HG03066 (cell line): ENCODE results near the gene ERC1.
"Not testable (repeated sequence)": the region's sequence is repeated elsewhere in the genome, so short reads cannot be mapped to it uniquely, and the experiment has no call there.

ENCODE experiments used
- ATAC-seq: cut with Tn5 transposase; IDR thresholded peaks from one replicate; pipeline ENCODE4 v1.9.1; 2021; ENCODE audit warnings: low read depth; ENCODE audit not compliant: unreplicated experiment

The ERC1 gene

DNA sequence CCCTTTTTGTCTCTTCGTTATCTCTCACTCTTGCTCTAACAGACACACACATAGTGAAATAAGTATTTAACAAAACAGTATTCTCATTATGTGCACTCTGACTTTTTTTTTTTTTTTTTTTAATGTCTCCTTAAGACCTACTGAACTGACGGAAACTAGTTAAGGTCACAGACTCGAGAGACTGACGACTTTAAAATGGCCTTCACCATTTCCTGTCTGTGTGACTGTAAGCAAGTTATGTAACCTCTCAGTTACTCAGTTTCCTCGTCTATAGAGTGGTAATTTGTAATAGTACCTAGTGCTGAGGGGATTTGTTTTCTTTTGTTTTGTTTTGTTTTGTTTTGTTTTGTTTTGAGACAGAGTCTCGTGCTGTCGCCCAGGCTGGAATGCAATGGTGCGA lies 318.6 kb downstream of the ERC1 start:
- ATAC-seq, result no peak

DNA sequence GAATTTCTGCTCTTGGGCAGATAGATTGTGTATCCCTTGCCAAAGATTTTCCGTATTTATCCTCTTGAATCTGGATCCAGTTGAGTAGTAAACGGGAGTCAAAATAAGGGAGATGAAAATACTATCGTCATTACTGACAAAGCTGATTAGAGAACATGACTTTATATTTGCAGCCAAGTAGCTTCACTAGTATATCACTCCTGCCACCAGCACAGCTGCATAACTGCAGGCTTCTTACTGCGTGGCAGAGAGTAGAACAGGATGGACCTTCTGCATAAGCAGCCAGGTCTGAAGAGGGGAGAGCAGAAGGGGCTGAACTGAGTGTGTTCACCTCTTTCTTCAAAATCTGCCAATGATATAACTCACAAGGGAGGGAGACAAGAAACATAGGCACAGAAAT lies 319.6 kb downstream of the ERC1 start:
- no peak for ATAC-seq

DNA sequence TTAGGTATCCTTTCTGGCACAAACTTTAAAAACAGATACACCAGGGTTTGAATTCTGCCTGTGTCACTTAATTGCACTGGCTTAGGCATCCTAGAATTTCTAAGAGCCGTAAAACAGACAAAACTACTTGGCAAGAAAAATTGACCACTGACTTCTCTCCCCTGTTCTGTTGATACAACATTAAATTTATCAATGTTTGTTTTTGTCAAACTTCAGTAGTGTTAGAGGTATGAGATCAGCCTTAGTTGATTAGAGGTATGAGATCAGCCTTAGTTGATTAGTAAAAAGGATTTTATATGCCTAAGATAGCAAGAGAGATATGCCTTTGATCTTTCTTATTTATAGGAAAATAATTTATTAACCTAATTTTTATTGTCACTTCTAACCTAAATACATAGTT lies 320.1 kb downstream of the ERC1 start:
- ATAC-seq, result no peak

DNA sequence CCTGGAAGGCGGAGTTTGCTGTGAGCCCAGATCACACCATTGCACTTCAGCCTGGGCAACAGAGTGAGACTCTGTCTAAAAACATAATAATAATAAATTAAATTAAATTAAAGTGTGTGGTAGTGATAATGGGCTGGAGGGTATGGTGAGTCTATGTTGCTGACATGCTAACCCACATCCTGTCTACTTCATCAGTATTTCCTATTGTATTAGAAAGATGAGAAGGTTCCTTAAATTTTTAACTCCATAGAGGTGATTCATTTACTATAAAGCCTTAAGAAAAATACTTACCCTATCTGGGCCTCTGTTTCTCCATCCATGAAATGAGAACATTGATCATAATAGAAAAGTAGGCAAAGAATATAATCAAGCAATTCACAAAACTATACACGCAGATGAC lies 322.9 kb downstream of the ERC1 start:
- ATAC-seq, result no peak

DNA sequence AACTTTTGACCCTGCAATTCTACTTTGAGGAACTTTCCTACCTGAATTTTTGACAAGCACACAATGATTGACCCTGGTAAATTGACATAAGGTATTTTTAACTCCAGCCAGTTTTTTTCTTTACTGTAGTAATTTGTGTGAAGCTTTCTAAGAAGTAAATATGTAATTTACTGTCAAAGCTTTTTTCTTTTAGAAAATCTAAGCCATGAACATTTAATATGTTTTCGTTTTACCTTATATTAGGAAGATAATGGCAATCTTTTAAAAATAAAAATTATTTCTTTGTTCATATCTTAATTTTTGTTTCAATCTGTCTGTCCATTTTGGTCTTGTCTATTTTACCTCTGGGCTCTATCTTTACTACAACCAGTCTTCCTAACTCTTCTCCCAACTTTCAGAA lies 323.5 kb downstream of the ERC1 start:
- no peak for ATAC-seq

DNA sequence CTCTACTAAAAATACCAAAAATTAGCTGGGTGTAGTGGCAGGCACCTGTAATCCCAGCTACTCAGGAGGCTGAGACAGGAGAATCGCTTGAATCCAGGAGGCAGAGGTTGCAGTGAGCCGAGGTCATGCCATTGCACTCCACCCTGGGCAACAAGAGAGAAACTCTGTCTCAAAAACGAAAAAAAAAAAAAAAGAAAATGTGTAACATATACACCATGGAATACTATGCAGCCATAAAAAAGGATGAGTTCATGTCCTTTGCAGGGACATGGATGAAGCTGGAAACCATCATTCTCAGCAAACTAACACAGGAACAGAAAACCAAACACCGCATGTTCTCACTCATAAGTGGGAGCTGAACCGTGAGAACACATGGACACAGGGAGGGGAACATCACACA lies 326.0 kb downstream of the ERC1 start:
- ATAC-seq, result not testable (repeated sequence)

DNA sequence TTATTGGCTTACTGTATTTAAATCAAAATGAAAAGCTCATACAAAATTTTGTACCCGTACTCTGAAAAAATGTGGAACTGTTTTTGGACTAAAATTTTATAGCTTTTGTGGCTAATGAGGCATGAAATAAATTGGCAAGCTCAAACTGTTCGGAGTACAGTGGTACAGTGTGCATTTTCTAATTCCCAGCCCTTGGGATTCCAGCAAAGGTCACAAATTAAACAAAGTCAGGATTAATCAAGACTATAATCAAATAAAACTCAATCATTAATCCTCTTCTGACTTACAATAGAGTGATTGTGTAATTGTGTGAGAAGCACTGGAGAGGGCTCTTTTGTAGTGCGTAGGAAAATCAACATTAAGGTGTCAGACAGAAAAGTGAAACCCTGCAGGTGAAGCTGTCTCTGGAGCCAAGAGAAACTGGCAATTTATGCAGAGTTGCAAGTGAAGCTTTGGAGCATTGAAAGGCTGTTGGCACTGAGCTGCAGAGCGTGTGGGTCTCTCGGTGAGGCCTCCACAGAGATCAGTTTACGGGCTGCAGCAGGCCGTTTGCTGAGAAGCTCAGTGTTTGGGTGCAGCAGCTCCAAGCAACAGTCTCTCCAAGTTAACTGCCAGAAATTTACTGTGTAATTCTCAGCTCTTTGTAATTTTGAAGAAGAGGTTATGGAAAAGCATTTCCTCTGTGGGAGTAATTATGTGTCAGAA lies 327.5 kb downstream of the ERC1 start:
- no peak for ATAC-seq

DNA sequence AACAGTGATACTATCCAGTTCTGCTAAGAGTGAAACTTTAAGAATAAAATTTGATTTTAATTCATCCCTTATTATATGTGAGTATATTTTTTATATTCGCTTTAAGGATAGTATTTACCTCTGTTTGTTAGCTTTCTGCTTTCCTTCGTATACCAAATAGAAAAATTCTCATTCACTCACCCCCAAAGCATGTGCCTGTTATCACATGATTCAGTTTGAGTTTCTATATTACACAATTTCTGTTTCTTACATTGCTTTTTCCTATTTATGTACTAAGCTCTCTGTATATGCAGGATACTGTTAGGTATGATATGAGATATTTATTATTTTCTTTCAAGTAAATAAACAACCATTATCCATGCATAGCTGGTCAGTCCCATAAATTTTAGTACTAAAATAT lies 328.2 kb downstream of the ERC1 start:
- ATAC-seq, result no peak

DNA sequence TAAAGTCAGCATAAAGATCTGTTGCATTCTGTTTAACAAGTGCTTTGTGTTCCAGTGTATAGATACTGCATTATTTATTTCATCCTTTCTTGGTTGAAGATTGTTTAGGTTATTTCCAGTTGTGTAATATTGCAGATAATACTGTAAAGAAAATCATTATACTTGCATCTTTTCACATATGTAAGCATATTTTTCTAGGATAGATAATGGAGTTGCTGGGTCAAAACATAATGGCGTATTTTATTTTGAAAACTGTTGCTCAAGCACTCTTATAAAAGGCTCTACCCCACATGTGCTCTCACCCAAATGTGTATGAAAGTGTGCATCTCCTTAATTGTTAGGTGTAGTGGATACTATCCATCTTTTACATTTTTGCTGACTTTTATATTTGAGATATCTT lies 329.0 kb downstream of the ERC1 start:
- no peak for ATAC-seq

DNA sequence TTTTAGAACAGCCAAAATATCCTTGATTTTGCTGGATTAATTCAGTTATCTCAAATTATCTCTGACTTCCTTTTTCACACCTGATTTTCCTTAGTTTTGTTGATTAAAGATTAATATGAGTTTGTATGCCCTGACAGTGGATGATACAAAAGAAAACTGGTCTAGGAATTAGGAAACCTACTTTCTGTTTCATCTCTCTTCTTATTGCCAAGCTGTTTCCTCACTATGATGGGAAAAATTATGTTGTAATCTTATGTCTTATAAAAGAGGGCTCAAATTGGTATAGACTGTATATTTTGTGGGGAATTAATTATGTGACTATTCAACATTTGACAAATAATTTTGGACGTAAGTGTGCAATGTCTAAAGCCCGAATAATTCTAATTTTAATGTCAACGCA lies 331.8 kb downstream of the ERC1 start:
- no peak for ATAC-seq

DNA sequence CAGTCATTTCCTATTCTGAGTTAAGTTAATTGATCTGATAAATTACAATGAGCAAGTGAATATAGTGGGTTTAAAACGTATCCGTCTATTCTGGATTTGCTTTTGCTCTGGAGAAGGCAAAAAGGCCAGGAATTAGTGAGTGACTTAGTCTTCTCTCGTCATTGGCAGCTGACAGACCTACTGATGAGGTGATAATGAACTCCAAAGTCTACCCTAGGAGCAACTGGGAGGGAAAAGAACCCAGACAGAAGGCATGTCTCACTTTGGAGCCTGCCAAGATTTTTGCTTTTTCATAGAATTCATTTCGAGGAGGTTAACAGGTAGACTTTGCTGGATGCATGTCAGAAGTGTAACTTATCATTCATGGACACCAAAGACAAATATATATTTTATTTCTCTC lies 333.1 kb downstream of the ERC1 start:
- no peak for ATAC-seq

DNA sequence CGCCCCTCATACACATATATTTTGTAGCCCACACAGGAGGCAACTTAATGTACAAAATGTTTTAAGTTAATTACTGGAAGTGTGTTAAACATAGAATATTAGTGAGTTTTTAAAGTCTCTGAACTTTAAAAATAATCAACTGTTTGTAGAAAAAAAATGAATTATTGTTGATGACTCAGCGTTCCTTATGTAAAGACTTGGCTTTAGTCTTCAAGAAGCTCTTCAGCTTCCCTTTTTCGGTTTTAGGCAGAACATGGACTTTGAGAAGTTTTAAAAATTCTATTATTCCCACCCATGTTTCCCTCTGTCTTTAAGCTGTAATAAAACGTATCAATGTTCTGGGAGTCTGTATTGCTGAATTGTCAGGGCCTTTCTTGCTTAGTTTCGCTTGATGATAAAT lies 333.9 kb downstream of the ERC1 start:
- ATAC-seq, result no peak

DNA sequence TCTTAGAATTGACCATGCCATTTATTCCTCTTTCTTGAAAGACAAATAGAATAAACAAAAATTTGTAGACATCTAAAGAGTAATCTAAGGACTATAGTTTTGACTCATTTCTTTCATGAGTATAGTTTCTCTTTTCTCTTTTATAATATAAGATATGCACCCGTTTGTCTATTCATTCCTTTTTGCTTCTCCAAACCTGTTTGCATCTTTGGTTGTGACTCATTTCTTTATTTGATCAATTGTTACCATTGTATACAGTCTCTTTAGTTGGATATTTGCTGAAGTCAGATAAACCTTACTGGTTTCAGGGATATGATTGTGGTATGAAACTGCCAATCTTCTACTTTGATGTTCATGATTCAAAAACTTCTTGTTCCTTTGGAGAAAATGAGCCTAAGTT lies 334.6 kb downstream of the ERC1 start:
- ATAC-seq, result no peak

DNA sequence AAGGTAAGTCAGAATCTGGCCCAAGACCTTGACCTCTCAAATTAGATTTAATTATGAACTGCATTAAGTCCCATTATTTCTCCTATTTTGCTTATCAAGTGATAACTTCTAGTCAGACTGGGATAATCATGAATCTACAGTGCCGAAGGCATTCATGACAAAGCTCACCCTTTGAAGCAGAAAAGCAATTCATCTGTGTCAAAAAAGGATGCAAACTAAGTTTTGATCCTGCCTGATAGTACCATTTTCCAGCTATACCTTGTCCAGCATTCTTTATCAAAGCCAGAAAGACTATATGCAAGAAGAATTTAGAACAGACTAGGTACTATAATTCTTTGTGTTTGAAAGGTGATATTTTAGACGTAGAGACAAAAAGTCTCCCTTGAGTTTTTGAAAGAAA lies 335.2 kb downstream of the ERC1 start:
- no peak for ATAC-seq

DNA sequence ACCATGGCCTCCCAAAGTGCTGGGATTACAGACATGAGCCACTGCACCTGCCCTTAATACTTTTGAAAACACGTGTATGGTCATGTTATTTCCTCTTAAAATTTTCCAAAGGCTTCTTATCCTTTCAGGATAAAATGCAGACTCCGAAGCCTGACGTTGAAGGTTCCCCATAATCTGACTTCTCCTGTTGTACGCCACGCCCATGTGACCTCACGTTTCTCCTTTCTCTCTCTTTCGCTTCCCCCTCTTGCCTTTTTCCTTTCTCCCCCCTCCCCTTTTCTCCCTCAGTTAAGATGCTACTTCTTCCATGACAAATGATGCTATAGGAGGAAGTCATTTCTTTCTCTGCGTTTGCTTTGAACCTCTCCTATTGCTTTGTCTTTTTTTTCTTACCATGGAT lies 337.4 kb downstream of the ERC1 start:
- ATAC-seq, result no peak

DNA sequence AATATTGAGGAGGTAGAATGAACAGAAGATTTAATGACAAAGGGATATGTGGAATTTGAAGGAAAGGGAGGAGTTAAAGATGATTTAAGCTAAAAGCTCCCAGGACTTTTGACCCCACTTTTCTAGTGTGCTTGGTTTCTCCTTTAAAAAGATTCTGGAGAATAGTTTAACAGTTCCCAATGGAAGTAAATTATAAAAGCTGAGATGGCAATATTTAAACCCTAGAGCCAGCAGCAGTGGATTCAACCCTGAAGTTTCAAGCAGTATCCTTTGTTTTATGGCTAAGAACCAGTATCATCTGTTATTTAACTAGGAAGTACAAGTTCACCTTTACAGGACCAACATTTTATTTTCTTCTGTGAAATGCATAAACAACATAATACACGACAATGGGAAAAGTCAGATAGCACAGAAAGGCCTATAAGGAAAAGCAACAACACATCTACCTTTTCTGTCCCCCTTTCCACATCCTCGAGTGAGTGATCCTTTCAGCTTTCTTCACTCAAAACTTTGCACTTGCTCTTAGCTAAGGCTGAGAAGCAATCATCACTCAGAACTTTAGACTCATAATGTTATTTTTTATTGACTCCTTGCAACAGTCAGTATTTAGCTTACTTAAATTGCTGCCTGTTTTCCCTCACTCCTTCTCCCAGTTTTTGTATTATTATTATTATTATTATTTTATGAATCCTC lies 338.9 kb downstream of the ERC1 start:
- no peak for ATAC-seq

DNA sequence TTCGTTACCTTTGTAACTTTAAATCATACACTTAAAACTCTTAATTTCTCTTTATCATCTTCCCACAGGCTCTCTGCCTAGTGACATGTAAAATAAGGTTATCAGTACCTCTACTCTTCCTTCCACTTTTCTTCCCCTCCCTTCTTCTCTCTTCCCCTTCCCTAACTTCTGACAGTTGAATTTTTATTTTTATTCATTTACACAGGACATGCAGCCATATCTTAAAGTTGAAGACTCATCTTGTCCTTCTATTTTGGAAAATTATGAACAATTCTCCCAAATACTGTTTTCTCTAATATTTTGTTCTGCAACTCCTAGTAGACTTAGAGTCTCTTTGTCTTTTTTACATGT lies 339.4 kb downstream of the ERC1 start:
- ATAC-seq, result no peak

DNA sequence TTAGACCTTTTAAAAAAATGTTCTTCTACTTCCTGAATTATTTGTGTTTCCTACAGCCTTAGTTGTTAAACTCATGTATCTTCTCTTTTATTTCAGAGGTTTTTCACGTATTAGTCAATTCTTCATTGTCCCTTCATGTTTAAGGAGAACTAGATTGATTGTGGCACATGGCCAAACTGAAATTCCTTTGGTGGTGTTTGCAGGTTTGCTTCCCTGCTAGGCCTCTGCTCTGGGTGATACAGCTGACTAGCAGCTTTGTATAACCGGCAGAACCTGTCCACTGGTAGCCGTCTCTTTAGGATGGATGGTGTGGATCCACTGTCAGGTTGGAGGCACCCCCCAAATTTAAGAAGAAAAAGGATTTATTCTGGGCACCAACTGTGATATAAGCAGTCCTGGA lies 341.3 kb downstream of the ERC1 start:
- no peak for ATAC-seq

DNA sequence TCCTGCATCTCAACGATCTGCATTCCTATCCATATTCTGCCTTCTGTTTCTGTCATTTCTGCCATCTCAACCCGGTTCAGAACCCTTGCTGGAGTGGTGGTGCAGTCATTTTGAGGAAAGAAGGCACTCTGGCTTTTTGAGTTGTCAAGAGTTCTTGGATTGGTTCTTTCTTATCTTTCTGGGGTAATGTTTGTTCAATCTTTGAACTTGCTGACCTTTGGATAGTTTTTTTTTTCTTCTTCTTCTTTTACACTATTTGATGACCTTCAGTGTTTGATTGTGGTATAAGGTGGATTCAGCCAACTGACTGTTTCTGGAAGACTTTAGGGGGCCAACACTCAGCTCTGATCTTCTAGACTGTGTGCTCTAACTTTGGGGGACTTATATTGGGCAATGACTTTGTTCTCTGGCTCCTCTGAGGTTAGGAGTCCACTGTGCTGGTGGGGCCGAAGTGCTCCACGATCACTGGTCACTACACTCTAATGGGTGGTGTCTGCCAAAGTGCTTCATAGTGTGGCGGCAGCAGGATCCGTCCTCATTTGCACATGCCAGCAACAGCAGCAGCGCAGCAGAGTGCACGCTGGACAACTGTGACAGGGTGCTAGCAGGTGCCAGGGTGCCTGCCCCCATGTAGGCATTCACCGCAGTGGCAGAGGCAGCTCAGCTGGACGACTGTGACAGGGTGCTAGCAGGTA lies 347.6 kb downstream of the ERC1 start:
- no peak for ATAC-seq

DNA sequence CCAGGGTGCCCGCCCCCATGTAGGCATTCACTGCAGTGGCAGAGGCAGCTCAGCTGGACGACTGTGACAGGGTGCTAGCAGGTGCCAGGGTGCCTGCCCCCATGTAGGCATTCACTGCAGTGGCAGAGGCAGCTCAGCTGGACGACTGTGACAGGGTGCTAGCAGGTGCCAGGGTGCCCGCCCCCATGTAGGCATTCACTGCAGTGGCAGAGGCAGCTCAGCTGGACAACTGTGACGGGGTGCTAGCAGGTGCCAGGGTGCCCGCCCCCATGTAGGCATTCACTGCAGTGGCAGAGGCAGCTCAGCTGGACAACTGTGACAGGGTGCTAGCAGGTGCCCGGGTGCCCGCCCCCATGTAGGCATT lies 348.1 kb downstream of the ERC1 start:
- ATAC-seq, result not testable (repeated sequence)

DNA sequence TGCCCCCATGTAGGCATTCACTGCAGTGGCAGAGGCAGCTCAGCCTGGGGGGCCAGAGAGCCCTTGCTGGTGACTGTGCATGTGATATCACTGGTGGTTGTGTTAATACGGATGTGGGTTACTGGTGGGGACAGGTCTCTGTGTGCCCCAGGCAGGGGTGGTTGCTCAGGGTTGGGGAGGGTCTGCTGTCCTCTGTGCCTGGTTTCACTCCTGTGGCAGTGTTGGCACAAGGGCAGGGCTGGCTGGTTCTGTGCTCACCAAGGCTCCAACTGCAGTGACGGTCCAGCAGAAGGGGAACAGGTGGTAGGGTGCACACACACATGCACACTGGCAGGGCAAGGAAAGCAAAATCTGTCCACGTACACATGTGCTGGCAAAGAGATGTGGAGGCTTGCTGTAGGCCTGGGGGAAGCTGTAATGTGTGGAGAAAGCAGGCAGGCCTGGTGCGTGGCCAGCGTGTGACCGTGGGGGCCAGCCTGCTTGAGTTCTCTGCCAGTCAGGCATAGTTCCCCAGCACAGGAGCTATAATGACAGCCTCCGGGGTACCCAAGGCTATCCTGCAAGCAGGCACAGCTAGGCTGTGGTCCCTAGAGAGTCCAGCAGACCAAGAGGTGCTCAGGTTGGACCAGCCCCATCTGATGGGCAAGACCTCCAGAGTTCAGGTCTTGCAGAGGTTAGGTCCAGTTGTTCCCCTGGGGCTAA lies 348.7 kb downstream of the ERC1 start:
- no peak for ATAC-seq

DNA sequence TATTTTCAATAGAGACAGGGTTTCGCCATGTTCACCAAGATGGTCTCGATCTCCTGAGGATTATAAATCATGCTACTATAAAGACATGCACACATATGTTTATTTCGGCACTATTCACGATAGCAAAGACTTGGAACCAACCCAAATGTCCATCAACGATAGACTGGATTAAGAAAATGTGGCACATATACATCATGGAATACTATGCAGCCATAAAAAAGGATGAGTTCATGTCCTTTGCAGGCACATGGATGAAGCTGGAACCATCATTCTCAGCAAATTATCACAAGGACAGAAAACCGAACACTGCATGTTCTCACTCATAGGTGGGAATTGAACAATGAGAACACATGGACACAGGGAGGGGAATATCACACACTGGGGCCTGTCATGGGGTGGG lies 350.2 kb downstream of the ERC1 start:
- not testable (repeated sequence) for ATAC-seq
